ENCODE data around the gene NOTO.

NOTO gene

GRCh38 chr2:73225513-73226360 lies 23.4 kb downstream of the NOTO start:
- no peak overlapping the region for H3K4me3 ChIP-seq (replicated peaks; ENCODE audit: low read depth, low read length)
- no peak for DNase-seq (ENCODE audit: extremely low read depth, low read depth)
- TF ChIP-seq, protein P1, sequence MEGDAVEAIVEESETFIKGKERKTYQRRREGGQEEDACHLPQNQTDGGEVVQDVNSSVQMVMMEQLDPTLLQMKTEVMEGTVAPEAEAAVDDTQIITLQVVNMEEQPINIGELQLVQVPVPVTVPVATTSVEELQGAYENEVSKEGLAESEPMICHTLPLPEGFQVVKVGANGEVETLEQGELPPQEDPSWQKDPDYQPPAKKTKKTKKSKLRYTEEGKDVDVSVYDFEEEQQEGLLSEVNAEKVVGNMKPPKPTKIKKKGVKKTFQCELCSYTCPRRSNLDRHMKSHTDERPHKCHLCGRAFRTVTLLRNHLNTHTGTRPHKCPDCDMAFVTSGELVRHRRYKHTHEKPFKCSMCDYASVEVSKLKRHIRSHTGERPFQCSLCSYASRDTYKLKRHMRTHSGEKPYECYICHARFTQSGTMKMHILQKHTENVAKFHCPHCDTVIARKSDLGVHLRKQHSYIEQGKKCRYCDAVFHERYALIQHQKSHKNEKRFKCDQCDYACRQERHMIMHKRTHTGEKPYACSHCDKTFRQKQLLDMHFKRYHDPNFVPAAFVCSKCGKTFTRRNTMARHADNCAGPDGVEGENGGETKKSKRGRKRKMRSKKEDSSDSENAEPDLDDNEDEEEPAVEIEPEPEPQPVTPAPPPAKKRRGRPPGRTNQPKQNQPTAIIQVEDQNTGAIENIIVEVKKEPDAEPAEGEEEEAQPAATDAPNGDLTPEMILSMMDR (IDR thresholded peaks at IDR 0.05; ENCODE audit: low read depth, low read length, missing control alignments), result no peak

- H3K4me3 ChIP-seq (replicated peaks; ENCODE audit: low read depth, low read length), result no peak overlapping the region
- TF ChIP-seq, protein P1 (IDR thresholded peaks at IDR 0.05; ENCODE audit: low read depth, low read length, missing control alignments), result no peak
- DNase-seq (ENCODE audit: extremely low read depth, low read depth), result no peak
Measured at GRCh38 chr2:73227086-73227485, 24.7 kb downstream of the NOTO start.

GRCh38 chr2:73228631-73229030 lies 26.3 kb downstream of the NOTO start:
- TF ChIP-seq, protein P1 (IDR thresholded peaks at IDR 0.05; ENCODE audit: low read depth, low read length, missing control alignments), result no peak
- DNase-seq (ENCODE audit: extremely low read depth, low read depth), result no peak
- H3K4me3 ChIP-seq (replicated peaks; ENCODE audit: low read depth, low read length), result no peak overlapping the region

DNA sequence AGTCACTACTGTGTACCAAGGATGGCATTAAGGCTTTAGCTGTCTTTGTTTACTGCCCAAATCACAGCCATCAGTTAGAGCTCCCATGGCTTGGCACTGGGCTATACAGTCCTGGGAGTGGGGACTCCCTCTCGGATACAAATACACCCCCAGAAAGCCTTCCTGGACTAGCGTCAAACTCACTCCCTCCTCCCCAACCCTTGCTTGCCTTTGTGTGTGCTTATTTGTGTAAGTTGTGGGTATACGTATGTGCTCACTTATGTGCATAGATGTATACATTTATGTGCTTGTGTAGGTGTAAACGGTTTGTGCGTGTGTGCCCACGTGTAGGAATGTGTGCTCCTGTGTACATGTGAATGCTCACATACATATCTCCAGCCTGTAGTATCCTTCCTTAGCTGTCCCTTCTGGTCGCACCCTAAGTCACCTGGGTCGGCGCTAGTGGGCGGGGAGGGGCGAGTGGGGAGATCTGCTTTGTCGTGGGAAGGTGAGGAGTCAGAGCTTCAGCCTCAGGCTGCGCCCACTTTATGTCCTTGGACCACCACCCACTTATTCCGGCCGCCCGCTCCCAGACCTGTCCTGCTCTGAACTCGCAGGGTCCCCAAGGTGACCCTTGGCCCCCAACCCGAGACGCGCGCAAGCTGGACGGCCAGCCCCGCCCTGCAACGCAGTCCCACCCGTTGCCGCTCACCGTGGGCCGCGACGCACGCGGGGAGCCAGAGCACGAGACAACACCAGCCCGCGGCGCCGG lies 30.2 kb downstream of the NOTO start:
- TF ChIP-seq, protein P1 (IDR thresholded peaks at IDR 0.05; ENCODE audit: low read depth, low read length, missing control alignments), result no peak
- peak overlapping the region; percentile 98 for H3K4me3 ChIP-seq (replicated peaks; ENCODE audit: low read depth, low read length)
- DNase-seq (ENCODE audit: extremely low read depth, low read depth), result no peak

DNA sequence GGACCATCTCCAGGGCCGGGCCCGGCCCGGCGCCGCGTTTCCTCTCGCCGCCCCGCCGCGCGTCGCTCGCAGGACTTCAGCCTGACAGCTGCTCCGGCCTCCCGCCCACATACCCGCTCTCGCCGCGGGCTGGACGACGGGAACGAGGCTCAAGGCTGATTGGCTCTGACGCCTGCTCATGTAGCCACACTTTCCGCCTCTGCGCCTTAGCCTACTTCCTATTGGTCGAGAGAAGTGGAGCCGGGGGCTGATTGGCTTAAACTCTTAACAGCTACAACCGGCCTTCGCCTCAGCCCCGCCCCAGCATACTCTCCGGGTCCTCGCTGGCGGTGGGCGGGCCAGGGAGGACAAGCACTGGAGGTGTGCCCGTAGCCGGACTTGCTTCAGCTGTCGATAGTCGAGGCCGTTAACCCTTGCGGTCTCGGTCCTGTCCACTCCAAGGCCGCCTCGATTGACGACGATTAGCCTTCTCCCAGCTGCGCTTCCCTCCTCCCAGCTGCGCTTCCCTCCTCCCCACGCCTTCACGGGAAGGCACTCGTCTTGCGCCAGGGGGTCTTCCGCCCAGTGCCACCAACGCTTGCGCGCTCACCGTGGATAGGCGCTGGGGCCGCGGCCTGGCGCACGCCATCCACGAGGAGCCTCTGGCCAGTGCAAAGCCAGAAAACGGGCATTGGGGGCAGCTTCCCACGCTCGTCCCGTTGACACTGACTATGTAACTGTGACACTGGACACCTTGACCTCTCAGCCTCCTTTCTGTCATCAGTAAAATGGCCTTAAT lies 31.0 kb downstream of the NOTO start, which contains the start of gene PRADC1:
Gene PRADC1 (minus strand): TSS at position 86 of the 778 bp plus-strand sequence. CDS start 79 bp downstream, at position 7.
- peak within 1 kb of the TSS; percentile 98 for H3K4me3 ChIP-seq (replicated peaks; ENCODE audit: low read depth, low read length)
- DNase-seq (ENCODE audit: extremely low read depth, low read depth), result peak; percentile 99
- TF ChIP-seq, protein P1 (IDR thresholded peaks at IDR 0.05; ENCODE audit: low read depth, low read length, missing control alignments), result no peak
